GM23338 (cell line): ENCODE results near the gene NPM1.

Experiments
- CREB1 ChIP-seq: fragments of 250-450 bp; sonication (Bioruptor Pico); IDR thresholded peaks from 2 replicates; pipeline ENCODE4 v1.5.0; 2020; ENCODE audit warnings: low read depth, mild to moderate bottlenecking, moderate library complexity
- CTCF ChIP-seq, 2 experiments: fragments of 200-600 bp in 1 of 2; sonication (generic) in 1 of 2; conservative IDR thresholded peaks; 2 replicates each; pipeline versions ENCODE4 v1.5.1 to v1.6.1; 2016 to 2017; ENCODE audit warnings: antibody characterized with exemption in 2 of 2, low read depth in 2 of 2, mild to moderate bottlenecking in 2 of 2, moderate library complexity in 1 of 2
- EZH2 ChIP-seq: fragments of 200-600 bp; sonication (generic); IDR thresholded peaks from one replicate; pipeline ENCODE4 v1.8.0; 2017; ENCODE audit warnings: antibody characterized with exemption, mild to moderate bottlenecking, low read depth; ENCODE audit not compliant: unreplicated experiment
- POLR2AphosphoS5 ChIP-seq: IDR thresholded peaks from 2 replicates; pipeline ENCODE4 v1.6.1; 2016; ENCODE audit warnings: antibody characterized with exemption, low read depth

- no peak for TF ChIP-seq CTCF (conservative IDR thresholded peaks at IDR 0.05; ENCODE audit: low read depth in 2 of 2)
- TF ChIP-seq CREB1 (CRISPR knock-in tag) = no peak
- TF ChIP-seq POLR2AphosphoS5 = no peak
- TF ChIP-seq EZH2 = no peak
Measured at GRCh38 chr5:171454549-171454948, 66.9 kb downstream of the NPM1 start.
